COLO668 (cell line): ENCODE data around the gene FALEC.
"Not testable (repeated sequence)": the region's sequence is repeated elsewhere in the genome, so short reads cannot be mapped to it uniquely, and the experiment has no call there.

ENCODE experiments used
- DNase-seq: peaks from one replicate; lab custom pipeline; 2025; ENCODE audit not compliant: unreplicated experiment; lab: John Stamatoyannopoulos, UW

FALEC gene

GRCh38 chr1:150558303-150558704 lies 42.8 kb downstream of the FALEC start:
- no peak for DNase-seq

DNA sequence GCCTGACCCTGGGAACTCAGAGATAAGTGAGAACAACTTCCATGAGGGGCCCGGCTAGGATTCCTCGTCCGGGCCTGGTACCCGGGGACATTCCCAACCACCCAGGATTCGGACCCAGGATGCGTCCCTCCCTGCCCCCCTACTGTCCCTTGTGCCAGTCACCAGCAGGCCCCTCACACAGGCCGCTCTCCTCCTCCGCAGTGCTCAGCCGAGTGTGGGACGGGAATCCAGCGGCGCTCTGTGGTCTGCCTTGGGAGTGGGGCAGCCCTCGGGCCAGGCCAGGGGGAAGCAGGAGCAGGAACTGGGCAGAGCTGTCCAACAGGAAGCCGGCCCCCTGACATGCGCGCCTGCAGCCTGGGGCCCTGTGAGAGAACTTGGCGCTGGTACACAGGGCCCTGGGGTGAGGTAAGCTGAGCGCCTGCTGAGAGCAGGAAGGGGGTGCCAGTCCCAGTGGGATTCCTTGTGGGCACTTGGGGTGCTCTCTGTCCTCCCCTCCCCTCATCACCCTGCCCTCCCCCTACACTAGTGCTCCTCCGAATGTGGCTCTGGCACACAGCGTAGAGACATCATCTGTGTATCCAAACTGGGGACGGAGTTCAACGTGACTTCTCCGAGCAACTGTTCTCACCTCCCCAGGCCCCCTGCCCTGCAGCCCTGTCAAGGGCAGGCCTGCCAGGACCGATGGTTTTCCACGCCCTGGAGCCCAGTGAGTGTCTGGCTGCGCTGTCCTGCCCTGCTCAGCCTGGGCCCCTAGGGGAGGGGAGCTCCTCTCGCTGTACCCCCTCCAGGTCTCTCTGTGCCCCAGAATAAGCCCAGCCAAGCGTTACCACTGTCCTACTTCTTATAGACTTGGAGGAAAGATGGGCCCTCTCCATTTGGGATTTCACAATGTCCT lies 43.5 kb downstream of the FALEC start:
- DNase-seq = no peak

DNA sequence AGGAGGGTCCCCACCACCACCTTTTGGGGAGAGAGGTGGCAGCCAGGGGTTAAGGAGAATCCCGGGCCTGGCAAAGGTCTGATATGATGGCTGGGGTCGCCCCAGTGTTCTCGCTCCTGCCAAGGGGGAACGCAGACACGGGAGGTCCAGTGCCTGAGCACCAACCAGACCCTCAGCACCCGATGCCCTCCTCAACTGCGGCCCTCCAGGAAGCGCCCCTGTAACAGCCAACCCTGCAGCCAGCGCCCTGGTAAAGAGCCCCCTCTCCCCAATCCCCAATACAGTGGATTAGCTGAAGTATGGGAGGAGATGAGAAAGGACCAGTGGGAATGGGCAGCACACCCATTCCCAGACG lies 44.1 kb downstream of the FALEC start:
- no peak for DNase-seq

GRCh38 chr1:150560011-150560438 lies 44.5 kb downstream of the FALEC start:
- DNase-seq = peak; percentile 78

GRCh38 chr1:150560576-150561253 lies 45.2 kb downstream of the FALEC start:
- peak; percentile 92 for DNase-seq

DNA sequence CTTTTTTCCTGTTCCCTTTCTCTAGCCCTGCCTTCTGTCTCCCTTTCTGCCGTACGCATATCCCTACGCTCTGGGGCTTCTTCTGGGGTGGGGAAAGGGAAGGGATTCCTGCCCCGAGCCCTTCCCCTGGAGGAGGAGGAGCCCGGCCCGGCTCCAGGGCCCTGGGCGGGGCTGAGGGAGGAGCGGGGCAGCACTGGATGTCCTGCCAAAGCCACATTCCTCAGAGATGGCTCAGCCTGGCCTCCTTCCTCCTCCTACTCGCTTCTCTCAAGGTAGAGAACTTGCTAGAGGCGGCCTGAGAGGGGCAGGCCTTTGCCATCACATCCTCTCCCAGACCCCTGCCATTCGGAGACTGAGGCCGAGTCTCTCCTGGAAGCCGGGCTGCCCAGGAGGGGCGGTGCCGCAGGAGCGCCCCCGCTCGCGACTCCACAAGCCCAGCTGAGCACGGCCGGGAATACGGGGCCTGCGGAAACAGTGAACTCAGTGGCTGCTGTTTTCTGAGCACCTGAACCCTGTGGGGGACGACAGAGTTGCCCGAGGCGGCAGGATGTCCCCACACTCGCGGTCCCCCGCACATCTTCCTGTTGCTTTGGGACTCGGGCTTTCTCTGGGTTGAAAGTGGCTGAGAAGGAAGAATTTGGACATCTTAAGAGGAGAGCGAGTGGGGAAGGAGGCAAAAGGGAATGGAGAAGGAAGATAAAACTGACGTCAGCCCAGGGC lies 45.9 kb downstream of the FALEC start:
- peak; percentile 87 for DNase-seq

GRCh38 chr1:150561974-150562445 lies 46.5 kb downstream of the FALEC start:
- peak; percentile 90 for DNase-seq

DNA sequence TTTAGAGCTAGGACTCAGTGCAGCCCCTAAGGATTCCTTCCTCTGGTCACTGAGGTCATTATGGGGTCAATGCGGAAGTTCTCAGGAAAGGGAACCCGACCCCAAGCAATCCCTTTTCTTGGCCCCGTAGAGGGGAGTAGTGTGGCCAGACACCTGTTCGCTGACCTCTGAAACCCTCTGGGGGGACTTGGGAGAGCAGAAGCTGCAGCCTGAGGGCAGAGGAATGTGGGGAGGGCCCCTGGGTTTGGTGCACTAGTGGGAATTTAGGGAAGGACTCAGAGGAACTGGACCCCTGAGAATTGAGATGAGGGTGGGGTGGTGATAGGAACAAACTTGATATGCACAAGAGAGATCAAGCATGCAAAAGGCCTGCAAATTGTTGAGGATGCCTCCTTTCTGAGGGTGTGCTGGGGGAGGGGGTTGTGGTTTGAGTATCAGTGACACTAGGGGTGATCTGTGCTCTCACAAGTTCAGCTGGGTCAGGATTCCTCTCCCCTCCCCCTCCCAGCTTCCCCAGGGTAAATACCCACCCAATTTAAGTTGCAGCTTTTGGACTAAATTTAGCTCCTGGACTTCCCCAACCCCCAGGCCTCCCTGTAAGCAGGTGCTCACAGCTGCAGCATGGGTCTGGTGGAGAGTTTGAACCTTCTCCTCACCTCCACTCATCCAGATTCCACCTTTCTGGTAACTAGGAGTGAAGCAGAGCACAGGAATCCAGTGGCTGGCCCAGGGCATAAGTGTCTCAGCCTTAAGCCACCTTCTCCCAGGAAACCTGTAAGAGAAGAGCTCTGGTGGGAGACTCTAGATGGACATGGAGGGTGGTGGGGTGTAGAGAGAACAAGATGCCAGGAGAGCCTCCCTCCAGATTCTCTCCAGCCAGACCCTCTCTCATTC lies 47.1 kb downstream of the FALEC start:
- DNase-seq = peak; percentile 34

- peak; percentile 22 for DNase-seq
Measured at GRCh38 chr1:150563340-150564038, 47.9 kb downstream of the FALEC start.

GRCh38 chr1:150564051-150564991 lies 48.8 kb downstream of the FALEC start:
- no peak for DNase-seq

DNA sequence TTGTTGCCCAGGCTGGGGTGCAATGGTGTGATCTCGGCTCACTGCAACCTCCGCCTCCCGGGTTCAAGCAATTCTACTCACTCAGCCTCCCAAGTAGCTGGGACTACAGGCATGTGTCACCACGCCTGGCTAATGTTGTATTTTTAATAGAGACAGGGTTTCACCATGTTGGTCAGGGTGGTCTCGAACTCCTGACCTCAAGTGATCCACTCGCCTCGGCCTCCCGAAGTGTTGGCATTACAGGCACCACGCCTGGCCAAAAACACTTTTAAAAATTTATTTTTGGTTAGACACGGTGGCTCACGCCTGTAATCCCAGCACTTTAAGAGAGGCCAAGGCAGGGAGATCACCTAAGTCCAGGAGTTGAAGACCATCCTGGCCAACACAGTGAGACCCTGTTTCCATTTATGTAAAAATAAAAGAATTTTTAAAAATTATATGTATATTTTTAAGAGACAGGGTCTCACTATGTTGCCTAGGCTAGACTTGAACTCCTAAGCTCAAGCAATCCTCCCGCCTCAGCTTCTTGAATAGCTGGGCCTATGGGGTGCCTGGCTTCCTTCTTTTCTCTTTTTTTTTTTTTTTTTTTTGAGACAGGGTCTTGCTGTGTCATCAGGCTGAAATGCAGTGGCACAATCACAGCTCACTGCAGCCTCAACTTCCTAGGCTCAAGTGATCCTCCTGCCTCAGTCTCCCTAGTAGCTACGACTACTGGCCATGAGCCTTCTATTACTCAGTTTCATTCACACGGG lies 49.9 kb downstream of the FALEC start:
- DNase-seq = not testable (repeated sequence)

- DNase-seq = no peak
Measured at GRCh38 chr1:150566589-150567340, 51.2 kb downstream of the FALEC start.

DNA sequence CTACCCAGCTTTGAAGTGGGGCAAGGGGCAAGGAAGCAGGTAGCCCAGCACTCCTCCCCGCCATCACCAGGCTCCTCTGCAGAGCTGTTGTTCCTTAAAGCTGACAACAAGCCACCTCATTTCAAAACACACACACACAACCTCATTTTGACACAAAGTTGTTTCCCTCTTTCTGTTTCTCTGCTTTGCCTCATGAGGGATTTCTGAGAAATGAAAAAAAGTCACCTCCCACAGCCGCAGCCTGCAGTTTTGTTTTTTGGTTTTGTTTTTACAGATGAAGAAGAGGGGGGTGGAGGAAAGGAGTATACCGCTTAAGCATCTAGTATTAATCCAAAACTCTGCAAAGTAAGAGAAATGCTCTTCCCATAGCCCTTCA lies 51.8 kb downstream of the FALEC start:
- DNase-seq = no peak

- peak; percentile 83 for DNase-seq
Measured at GRCh38 chr1:150567717-150568593, 52.4 kb downstream of the FALEC start.

DNA sequence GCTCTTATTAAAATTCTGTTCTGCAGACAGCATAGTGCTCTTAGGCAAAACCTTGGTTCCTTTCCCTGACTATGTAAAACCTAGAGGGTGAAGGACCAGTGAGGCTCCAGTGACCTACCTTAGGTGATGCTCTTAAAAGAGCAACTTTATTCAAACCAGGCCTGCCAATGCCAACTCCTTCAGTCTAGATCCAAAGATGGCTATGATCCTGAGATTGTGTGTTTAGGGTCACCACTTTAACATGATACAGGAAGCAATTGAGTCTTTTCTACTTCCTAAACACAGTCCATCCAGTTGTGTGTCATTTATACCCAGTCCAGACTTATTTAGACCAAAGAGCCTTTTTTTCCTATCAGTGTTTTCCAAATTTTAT lies 53.0 kb downstream of the FALEC start:
- no peak for DNase-seq

- DNase-seq = no peak
Measured at GRCh38 chr1:150572918-150573647, 57.5 kb downstream of the FALEC start.
